HG02870 (cell line): ENCODE measurements around the gene TOMM7.
"Not testable (repeated sequence)": the region's sequence is repeated elsewhere in the genome, so short reads cannot be mapped to it uniquely, and the experiment has no call there.

Experiments used
- ATAC-seq: cut with Tn5 transposase; IDR thresholded peaks from one replicate; pipeline ENCODE4 v1.9.1; 2021; ENCODE audit warnings: mild to moderate bottlenecking, moderate library complexity; ENCODE audit not compliant: unreplicated experiment

The TOMM7 gene

DNA sequence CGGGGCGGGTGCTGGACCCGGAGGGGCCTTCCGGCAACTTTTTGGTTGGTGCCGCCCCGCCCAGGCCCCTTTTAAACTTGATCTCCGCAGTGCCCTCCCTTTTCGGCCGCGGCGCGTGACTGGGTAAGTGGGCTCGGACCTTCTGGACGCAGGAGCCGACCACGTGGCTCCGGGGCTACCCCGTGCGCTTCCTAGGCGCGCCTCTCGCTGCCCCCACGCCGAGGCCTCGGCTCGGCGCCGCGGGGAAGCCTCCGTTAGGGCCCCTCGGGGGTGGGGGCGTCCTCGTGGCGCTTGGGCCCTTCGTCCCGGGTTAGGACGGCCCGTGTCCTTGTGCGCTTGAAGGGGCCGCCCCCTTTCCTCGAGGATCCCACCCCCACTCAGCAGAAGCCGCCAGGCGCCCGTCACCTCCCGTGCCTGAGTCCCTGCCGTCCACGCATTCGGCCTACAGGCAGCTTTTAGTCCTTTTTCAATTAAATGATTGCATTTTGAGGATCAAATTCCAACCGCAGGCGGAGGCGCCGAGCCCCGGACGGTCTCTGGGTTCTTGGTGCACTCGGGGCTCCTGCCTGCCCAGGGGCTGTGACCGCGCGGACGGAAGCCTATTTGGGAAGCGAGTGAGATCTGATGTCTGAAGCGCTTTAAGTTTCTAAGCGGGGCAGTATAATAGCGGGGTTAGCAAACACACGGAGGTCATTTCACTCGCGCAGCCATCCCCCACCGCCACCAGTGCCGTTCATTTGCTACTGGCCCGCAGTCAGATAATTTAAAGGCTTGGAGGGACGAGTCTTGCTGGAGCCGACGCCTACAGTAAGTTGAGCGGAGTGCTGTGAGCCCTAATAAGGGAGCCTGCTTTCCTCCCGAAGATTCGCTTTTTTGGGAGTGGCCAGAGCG is 31.8 kb upstream of the TOMM7 start:
- peak; percentile 73 for ATAC-seq

DNA sequence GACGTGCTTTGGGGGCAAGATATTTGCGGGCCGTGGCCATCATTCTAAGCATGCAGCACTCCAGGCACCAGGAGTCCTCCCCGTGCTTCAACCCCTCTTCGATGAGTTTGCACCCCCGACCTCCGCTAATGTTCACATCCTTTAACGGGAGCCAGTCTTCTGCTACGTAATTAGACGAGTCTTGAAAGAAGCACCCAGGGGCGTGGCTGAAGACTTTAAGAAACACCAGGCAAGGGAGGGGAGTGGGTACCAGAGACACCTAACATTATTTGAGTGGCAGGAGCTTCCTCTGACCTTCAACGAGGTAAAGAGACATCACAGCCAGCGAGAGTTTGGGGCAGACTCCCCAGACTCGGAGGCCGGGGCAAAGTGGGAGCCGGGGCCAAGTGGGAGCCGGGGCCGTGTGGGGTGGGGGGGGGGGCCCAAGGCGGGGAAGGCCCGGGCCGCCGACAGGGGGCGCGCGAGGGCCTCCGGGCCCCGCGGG is 31.1 kb upstream of the TOMM7 start:
- ATAC-seq, result peak; percentile 31

DNA sequence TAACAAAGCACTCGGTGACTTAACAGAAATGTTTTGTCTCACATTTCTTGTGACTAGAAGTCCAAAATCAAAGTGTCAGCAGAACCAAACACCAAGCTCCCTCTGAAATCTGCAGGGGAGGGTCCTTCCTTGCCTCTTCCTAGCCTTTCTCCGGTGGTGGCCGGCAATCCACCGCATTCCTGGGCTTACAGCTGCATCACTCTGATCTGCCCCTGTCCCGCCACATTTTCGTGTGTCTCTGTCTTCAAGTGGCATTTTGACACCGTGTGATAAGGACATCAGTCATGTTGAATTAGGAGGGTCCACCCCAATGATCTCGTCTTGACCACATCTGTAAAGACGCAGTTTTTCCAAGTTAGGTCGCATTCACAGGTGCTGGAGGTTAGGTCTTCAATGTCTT is 30.5 kb upstream of the TOMM7 start:
- no peak for ATAC-seq

DNA sequence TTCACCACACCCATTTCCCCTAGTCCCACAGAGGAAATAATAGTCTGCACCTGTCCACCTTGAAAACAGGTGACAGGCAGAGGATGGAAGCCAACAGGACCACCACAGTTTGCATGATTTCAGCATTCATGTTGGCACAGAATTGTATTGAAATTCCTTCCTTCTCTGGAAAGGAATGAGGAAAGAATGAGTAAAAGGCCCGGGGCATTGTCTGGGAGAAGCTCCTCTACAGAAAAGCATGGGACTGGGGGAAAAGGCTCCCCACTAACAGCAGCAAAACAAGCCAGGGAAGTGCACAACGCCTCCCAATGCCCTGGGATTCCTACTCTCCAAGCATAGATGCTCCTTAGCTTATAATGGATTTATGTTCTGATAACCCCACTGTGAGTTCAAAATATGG is 28.5 kb upstream of the TOMM7 start:
- no peak for ATAC-seq

DNA sequence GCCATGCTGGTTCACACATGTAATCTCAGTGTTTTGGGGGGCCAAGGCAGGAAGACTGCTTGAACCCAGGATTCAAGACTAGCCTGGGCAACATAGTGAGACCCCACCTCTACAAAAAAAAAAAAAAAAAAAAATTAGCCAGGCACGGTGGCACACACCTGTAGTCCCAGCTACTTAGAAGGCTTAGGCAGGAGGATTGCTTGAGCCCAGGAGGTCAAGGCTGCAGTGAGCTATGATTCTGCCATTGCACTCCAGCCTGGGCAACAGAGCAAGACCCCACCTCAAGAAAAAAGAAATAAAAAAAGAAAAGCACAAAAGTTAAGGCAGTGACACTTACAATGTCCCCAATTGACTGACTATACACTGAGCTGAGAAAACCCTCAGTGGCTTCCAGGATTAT is 27.7 kb upstream of the TOMM7 start:
- not testable (repeated sequence) for ATAC-seq

DNA sequence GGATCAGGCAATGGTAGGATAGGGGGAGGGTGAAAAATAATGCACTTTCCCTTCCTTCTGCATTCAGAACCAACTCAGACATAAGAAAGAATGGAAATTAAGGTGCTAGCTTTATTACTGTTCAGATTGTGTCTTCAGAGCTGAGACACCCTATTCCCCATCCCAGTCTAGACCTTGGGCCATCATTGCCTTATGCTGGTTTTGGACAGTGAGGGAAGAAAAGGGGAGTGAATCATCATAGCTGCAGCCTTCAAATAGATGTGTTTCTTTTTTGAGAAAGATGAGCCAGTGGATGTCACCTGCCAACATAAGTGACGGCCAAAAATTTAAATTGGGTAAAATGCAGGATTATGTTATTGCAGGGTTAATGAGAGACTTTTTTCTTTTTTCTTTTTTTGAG is 27.0 kb upstream of the TOMM7 start:
- ATAC-seq, result no peak

DNA sequence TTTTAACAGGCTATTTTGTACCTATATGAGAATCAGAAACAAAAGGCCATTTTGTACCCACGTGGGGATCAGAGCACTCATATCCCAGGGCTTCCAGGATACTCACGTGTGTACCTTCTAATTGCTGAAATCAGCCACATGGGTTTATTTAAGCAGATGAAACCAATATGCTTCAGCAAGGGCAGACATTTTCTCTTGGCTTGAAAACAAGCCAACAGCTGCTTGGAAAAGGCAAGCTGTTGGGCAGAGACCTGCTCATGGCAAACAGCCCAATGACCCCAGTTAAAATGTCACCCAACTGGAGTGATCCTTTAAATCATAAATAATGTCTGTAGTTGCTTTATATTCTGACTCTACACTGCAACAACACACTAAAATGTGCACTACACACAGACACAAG is 26.5 kb upstream of the TOMM7 start:
- ATAC-seq, result no peak

DNA sequence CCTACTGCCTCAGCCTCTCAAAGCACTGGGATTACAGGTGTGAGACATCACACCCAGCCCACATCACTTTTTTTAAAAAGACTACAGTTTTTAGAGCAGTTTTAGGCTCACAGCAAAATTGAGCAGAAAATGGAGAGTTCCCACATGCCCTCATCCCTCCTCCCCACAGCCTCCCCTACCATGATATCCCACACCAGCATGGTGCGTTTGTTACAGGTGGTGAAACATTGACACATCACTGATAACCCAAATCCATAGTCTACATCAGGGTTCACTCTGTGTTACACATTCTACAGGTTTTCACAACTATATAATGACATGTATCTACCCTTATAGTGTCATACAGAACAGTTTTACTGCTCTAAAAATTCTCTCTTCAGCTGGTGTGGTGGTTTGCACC is 24.3 kb upstream of the TOMM7 start:
- ATAC-seq, result no peak

DNA sequence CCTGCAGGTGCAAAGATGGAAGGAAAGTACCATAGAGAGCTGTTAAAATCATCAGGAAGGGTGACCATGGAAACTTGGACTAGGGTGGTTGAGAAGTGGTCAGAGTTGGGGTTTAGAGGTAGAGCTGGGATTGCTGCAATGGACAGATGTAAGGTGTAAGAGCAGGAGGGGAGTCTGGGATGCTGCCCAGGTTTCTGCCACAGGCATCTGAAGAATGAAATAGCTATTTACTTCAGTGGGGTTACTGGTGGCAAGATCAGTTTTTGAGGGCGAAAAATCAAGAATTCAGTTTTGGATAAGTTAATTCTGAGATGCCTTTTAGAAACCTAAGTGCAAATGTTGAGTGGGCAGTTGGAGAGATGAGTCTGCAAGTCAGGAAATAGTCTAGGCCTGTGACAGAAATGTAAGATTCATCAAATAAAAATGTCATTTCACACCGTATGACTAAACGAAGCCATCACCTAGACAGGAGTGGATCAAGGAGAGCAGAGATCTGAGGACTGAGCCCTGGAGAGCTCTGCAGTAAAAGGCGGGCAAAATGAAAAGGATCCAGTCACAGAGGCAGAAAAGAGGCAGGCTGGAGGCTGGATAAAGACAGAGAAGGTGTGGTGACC is 22.7 kb upstream of the TOMM7 start:
- no peak for ATAC-seq

DNA sequence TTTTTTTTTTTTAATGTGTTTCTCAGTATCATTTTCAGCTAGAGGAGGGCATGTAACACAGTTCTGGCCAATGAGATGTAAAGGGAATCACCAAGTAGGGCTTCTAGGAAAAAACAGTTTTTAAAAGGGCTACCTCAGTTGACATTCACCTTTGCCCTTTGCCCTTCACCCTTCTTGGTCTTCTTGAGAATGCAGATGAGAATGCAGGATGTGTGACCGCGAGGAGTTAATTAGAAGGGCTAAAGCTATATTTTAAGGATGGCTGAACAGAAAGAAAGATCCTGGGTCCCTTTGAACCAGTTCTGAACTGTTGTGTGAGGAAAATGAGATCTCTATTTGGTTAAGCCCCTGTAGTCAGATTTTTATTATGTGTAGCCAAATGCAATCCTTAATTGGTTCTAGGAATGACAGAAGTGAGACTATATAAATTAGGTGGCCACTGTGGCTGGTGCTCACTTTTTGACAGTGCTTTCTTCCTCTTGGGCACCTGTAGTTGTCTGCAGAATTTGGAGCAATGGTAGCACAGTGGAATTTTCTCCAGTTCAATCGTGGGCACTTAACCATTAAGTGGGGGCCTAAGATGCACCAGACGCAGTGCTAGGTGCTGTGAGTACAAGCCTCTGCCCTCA is 21.1 kb upstream of the TOMM7 start:
- no peak for ATAC-seq

DNA sequence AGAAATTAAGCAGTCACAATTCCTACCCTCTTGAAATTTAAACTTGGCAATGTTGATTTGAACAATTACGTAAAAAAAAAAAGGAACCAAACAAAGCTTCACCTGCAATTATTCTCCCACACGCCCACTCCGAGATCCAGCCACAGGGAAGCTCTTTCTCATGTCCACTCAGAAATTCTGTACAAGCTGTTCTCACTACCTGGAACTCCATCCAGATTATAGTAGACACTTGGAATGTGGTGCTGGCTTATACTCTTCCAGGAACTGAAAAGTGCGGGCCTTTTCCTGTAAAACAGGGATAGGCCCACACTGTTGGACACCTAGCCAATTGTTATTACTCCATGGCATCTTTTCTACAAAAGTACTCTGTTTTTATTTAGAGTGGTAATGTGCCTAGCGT is 20.3 kb upstream of the TOMM7 start:
- ATAC-seq, result no peak

DNA sequence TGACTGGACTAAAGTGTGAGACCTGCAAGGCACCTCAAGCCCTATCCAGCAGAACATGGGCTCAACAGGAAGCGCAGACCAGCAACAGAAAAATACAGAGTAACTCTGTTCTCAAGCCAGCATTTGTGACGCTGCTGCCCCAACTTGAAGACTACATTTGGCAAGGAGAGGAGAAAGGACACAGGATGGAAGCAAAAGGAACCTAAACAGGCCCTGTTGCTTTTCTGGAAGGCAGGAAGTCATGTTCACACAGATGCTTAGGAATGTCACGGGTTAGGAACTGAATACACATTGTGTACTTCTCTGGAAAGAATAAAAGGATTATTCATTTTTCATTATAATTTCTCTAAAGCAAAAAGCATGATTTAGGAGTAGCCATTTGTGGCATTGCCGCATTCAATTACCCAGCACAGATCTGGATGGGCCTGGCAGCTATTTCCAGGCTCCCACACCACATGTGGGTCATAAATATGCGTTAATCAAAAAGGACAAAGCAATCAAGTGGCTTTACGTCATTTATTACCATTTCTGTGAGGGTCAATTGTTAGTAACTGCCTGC is 19.8 kb upstream of the TOMM7 start:
- ATAC-seq, result no peak

DNA sequence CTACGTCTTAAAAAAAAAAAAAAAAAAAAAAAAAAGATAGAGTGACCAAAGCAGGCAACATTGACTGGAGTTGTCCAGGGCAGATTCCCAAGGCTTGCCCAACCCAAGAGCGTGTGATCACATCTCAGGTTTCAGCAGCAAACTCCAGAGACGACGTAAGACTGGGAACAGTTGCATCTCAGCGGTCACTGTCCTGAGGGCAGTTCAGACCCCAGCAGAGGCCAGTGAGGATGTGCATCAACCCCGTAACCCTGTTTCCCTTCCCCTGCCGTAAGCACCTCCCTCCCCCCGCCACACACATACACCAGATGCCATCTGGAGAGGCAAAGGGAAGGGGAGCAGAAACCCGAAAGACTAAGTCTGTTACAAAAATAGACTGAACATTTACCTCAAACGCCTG is 19.3 kb upstream of the TOMM7 start:
- ATAC-seq, result no peak

DNA sequence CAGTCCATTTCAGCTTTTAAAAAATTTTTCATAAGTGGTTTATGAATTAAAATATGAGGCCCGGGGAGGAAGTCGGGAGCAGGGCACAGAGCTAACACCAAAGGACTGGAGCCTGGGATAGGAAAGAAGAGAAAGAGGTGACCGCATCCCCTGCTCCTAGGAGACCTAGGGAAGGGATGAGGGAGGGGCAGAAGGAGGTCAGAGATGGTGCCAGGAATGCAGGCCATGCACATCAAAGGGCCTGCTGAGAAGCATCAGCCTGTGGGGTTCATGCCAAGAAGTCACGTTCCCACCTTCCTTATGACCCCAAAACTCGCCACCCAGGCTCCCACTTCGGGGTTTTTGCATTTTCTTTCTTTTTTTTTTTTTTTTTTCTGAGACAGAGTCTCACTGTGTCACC is 14.7 kb upstream of the TOMM7 start:
- no peak for ATAC-seq

DNA sequence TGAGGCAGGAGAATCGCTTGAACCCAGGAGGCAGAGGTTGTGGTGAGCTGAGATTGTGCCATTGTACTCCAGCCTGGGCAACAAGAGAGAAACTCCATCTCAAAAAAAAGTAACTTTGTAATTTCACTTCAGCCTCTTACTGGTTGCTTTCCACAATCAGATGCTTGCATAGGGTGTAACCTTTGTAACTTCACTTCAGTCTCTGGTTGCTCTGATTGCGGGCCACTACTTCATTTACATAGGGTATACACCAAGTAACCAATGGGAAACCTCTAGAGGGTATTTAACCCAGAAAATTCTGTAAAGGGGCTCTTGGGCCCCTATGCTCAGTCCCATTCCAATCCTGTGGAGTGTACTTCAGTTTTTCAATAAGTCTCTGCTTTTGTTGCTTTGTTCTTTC is 13.9 kb upstream of the TOMM7 start:
- not testable (repeated sequence) for ATAC-seq

DNA sequence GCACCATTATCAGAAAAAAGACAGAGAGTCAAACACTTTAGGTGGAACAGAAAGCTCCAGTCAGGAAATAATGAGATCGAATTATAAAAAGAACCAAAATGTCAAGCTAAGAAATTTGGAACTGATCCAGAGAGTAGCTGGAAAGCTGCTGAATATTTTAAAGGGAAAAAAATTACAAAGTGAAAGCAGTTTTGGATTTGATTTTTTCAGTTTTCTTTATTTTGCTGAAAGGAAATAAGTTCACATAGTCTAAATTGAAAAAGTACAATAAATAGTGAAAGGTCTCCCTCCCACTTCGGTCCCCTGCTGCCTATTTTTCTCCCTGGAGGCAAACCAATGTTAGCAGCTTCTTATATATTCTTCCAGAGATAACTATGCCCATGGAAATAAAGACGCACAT is 11.3 kb upstream of the TOMM7 start:
- ATAC-seq, result no peak

DNA sequence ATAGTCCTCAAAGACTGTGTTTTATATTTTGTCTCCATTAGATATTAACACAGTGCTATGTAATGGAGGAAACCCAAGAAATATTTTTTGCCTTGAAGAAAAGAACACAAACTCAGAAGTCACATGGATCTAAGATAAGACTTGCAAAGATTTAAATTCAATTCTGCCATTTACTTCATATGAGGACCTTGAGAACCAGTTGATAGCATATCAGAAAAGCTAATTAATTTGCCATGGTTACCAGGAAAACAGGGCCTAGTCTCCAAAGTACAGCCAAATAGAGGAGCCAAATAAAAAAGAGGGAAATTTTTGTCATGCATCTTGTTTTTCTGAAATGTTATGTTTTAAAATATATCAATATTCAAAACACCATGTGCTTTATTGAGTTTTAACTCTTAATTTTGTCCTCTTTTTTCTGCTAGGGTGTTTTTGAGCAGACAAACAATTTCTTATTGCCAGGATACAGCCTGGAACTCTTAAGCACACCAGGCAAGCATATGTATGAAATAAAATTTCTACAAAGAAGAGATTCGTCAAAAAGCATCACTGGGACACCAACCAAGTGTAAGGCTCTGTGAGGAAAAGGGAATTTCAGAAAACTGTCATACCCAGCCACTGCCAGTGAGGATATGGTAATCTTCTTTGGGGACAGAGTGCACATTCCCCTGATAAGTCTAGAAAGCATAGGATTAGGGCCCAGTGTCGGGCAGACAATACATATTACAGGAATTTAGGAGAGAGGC is 10.6 kb upstream of the TOMM7 start:
- ATAC-seq, result no peak

DNA sequence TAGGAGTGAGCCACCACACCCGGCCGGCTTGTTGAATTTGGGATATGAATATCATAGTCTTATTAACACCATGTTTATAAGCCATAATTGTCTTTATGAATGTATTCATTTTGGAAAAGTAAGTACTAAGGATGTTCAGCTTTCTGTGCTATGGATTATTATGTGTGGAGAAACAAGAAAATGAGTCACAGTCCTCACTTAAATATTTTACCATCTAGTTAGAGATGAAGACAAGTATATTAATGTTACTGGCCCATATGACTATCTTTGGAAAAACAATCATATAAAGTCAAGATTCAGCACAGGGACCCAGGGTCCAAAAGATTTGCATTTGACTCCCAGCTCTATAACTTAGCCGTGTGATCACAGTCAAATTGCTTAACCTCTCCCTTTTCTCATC is 9.8 kb upstream of the TOMM7 start:
- no peak for ATAC-seq

DNA sequence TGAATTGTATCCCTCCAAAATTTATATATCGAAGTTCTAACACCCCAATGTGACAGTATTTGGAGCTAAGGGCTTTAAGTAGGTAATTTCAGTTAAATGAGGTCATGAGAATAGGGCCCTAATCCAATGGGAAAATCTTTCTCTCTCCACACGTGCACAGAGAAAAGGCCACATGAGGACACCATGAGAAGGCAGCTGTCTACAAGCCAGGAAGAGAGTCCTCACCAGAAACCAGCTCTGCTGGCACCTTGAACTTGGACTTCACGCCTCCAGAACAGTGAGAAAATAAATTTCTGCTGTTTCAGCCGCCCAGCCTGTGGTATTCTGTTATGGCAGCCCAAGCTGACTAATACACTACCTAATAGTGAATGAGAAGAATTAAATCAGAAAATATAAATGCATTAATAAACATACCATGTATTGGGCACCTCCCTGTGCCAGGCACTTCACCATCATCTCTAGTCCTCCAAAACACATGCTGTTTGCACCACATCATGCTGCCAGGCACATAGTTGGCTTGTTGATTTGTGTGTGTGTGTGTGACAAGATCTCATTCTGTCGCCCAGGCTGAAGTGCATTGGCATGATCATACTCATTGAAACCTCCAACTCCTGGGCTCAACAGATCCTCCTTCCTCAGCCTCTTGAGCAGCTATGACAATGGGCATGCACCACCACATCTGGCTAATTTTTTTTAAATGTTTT is 9.1 kb upstream of the TOMM7 start:
- ATAC-seq, result no peak

DNA sequence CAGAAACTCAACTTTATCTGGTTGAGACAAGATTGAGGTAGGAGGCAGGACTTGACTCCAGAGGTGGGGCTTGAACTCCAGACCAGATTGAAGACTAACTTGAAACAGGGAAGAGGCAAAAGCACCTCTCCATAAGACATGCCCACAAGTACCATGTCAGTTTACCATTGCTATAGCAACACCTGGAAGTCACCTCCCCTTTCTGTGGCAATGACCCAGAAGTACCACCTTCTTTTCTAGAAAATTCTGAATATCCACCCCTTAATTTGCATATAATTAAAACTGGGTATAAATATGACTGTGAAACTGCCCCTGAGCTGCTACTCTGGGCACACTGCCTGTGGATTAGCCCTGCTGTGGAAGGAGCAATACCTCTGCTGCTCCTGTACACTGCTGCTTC is 4.9 kb upstream of the TOMM7 start:
- no peak for ATAC-seq
